Fibroblast of skin of right quadriceps (primary cell): ENCODE results near the gene TTC34.
"Not testable (repeated sequence)": the region's sequence is repeated elsewhere in the genome, so short reads cannot be mapped to it uniquely, and the experiment has no call there.

Experiments
- DNase-seq: peaks from one replicate; pipeline ENCODE4 v3.0.0-alpha.2; 2013

The TTC34 gene

GRCh38 chr1:2795926-2796325 lies 5.6 kb downstream of the TTC34 start:
- no peak for DNase-seq

- DNase-seq, result no peak
These were observed 10.3 kb downstream of the TTC34 start for GRCh38 chr1:2791027-2791760.

- DNase-seq, result no peak
These were observed 11.4 kb downstream of the TTC34 start for GRCh38 chr1:2789986-2790581.

- no peak for DNase-seq
These were observed 12.1 kb downstream of the TTC34 start for GRCh38 chr1:2789164-2789985.

- DNase-seq, result no peak
These were observed 12.9 kb downstream of the TTC34 start for GRCh38 chr1:2788506-2789163.

- no peak for DNase-seq
These were observed 14.2 kb downstream of the TTC34 start for GRCh38 chr1:2787163-2787911.

GRCh38 chr1:2786329-2787162 lies 14.9 kb downstream of the TTC34 start:
- no peak for DNase-seq

GRCh38 chr1:2785631-2786328 lies 15.7 kb downstream of the TTC34 start:
- DNase-seq, result no peak

GRCh38 chr1:2784854-2785630 lies 16.5 kb downstream of the TTC34 start:
- DNase-seq, result no peak

GRCh38 chr1:2783435-2784397 lies 17.8 kb downstream of the TTC34 start:
- no peak for DNase-seq

GRCh38 chr1:2783069-2783434 lies 18.4 kb downstream of the TTC34 start:
- no peak for DNase-seq

GRCh38 chr1:2781627-2782026 lies 19.9 kb downstream of the TTC34 start:
- no peak for DNase-seq

- no peak for DNase-seq
These were observed 23.3 kb downstream of the TTC34 start for GRCh38 chr1:2778220-2778592.

GRCh38 chr1:2777424-2778219 lies 23.9 kb downstream of the TTC34 start:
- no peak for DNase-seq

GRCh38 chr1:2775333-2775732 lies 26.2 kb downstream of the TTC34 start:
- DNase-seq, result not testable (repeated sequence)

GRCh38 chr1:2768052-2768451 lies 33.4 kb downstream of the TTC34 start:
- not testable (repeated sequence) for DNase-seq

GRCh38 chr1:2759433-2759832 lies 42.1 kb downstream of the TTC34 start:
- not testable (repeated sequence) for DNase-seq

- not testable (repeated sequence) for DNase-seq
These were observed 44.0 kb downstream of the TTC34 start for GRCh38 chr1:2757519-2757918.
